ENCODE data around the gene ZBTB16. TPM values are rescaled to one million over a fixed set of nuclear protein-coding genes. Genes with fewer than 3 reads are reported as not detected.

The ZBTB16 gene
- total and polyA plus RNA-seq, 2 of the 4 experiments (the other 2 are of a cell fraction), result not detected

GRCh38 chr11:114125531-114125930 lies 66.0 kb downstream of the ZBTB16 start:
- WGBS, 2 experiments (ENCODE audit: extremely low coverage in 2 of 2, insufficient read length in 1 of 2), result 67% methylated on average over 2 of the region's 7 CpGs; no CpG with 5 or more reads in 1 of the 2 experiments
- Histone ChIP-seq H3K9me1 (ENCODE audit: insufficient read depth, low read length) (no peaks in the 10 kb centered on the region), H2BK15ac (ENCODE audit: low read depth, low read length) (no peak overlapping the region), H3K56ac (ENCODE audit: extremely low read depth, insufficient read depth, low read length) (no peak overlapping the region), H3K27ac (ENCODE audit: insufficient read depth, low read length) (no peak overlapping the region), H3K4me1 (ENCODE audit: control insufficient read depth, insufficient read depth, low read length) (no peaks in the 10 kb centered on the region), H3K9me3 (ENCODE audit: control insufficient read depth, insufficient read depth, low read length) (no peaks in the 10 kb centered on the region), H3K79me1 (ENCODE audit: low read depth in 1 of 2, low read length in 2 of 2) (no peaks in the 10 kb centered on the region), H3K14ac (replicated peaks; ENCODE audit: low read depth, low read length) (no peak overlapping the region), H3K4ac (ENCODE audit: low read depth, low read length) (no peak overlapping the region), H3K4me3 (ENCODE audit: insufficient read depth, low read depth, low read length) (no peak overlapping the region), H3K27me3 (ENCODE audit: control insufficient read depth, insufficient read depth, low read length) (peaks cover 13% of the 10 kb centered on the region), H4K8ac (ENCODE audit: low read depth in 2 of 2, low read length in 2 of 2) (no peak overlapping the region), H4K20me1 (ENCODE audit: insufficient read depth, low read length) (no peaks in the 10 kb centered on the region), H2BK20ac (ENCODE audit: low read depth, low read length) (no peak overlapping the region), H3K9ac (ENCODE audit: low read depth, low read length) (no peak overlapping the region), H2BK120ac (ENCODE audit: low read depth, low read length) (no peak overlapping the region), H2AFZ (replicated peaks; ENCODE audit: low read length, poor library complexity) (no peak overlapping the region), H4K5ac (ENCODE audit: low read depth, low read length) (no peak overlapping the region), H3K18ac (ENCODE audit: low read depth, low read length) (no peak overlapping the region), H2AK5ac (ENCODE audit: low read depth, low read length) (no peak overlapping the region), H2BK5ac (ENCODE audit: low read depth, low read length, poor library complexity, severe bottlenecking) (no peak overlapping the region), H4K91ac (ENCODE audit: insufficient read depth, low read depth, low read length) (no peak overlapping the region), H2AK9ac (replicated peaks; ENCODE audit: low read depth, low read length, poor library complexity) (no peak overlapping the region), H3K4me2 (ENCODE audit: low read depth, low read length) (no peak overlapping the region), H3K36me3 (ENCODE audit: control insufficient read depth, insufficient read depth, low read length) (no peaks in the 10 kb centered on the region), H3K23ac (ENCODE audit: low read depth, low read length) (no peak overlapping the region)
- DNase-seq (no peak), ATAC-seq (ENCODE audit: low read depth) (no peak)
- ChIA-PET CTCF (no interaction called here), POLR2A (ENCODE audit: unreplicated experiment) (no interaction called here)
- no TSS peak for BruUV-seq (replicated peaks)
- intact Hi-C loops (cut with micrococcal nuclease) (no loop called here), dilution Hi-C loops (cut with HindIII; ENCODE audit: low sequenced_read_pairs, unreplicated experiment) (no loop called here), in situ Hi-C loops (cut with MboI; ENCODE audit: low sequenced_read_pairs) (no loop called here)
- TF ChIP-seq RCOR1 (IDR thresholded peaks at IDR 0.05; ENCODE audit: insufficient replicate concordance, low read length) (no peak), NFE2L2 (IDR thresholded peaks at IDR 0.05; ENCODE audit: low read depth, low read length) (no peak), MXI1 (IDR thresholded peaks at IDR 0.05; ENCODE audit: borderline replicate concordance, low read depth, low read length) (no peak), CEBPB (IDR thresholded peaks at IDR 0.05; ENCODE audit: low read depth, low read length) (no peak), RAD21 (IDR thresholded peaks at IDR 0.05; ENCODE audit: low read length) (no peak), CHD1 (IDR thresholded peaks at IDR 0.05; ENCODE audit: low read depth, low read length) (no peak), POLR2A (IDR thresholded peaks at IDR 0.05; ENCODE audit: low read depth, low read length) (no peak), CTCF (conservative IDR thresholded peaks at IDR 0.05; ENCODE audit: low read depth, low read length) (no peak), FOS (IDR thresholded peaks at IDR 0.05; ENCODE audit: low read depth, low read length) (no peak), RFX5 (IDR thresholded peaks at IDR 0.05; ENCODE audit: low read depth, low read length) (no peak), USF2 (IDR thresholded peaks at IDR 0.05; ENCODE audit: low read depth, low read length) (no peak), BHLHE40 (IDR thresholded peaks at IDR 0.05; ENCODE audit: low read depth, low read length) (no peak), MAFK (IDR thresholded peaks at IDR 0.05; ENCODE audit: low read depth, low read length) (no peak), SMC3 (IDR thresholded peaks at IDR 0.05; ENCODE audit: low read depth, low read length) (no peak), MAZ (IDR thresholded peaks at IDR 0.05; ENCODE audit: borderline replicate concordance, low read depth, low read length) (no peak)

Measured in IMR-90 (cell line).